Keratinocyte (primary cell): ENCODE measurements around the gene ALCAM.

Experiments
- CTCF ChIP-seq, 3 experiments: IDR thresholded peaks in 1 of 3; conservative IDR thresholded peaks in 1 of 3; optimal IDR thresholded peaks in 1 of 3; 2 replicates in 2 of 3; 3 replicates in 1 of 3; pipeline versions ENCODE3 to v1.5.1; 2011; ENCODE audit warnings: low read length in 3 of 3, mild to moderate bottlenecking in 3 of 3, moderate library complexity in 2 of 3, control low read depth in 1 of 3, inconsistent platforms in 1 of 3; ENCODE audit not compliant: insufficient read depth in 2 of 3; ENCODE audit errors: extremely low read depth in 1 of 3
- EZH2 ChIP-seq: IDR thresholded peaks from one replicate; pipeline ENCODE4 v1.6.1; 2012; ENCODE audit warnings: inconsistent platforms, mild to moderate bottlenecking, low read length, moderate library complexity

- TF ChIP-seq CTCF (optimal IDR thresholded peaks at IDR 0.05 in 1 of 3, IDR thresholded peaks at IDR 0.05 in 1 of 3, conservative IDR thresholded peaks at IDR 0.05 in 1 of 3; ENCODE audit: extremely low read depth in 1 of 3, insufficient read depth in 2 of 3, low read length in 3 of 3) (no peak), EZH2 (no peak)
Measured at GRCh38 chr3:105499961-105500360, 133.3 kb downstream of the ALCAM start.
